Caco-2 (cell line): ENCODE results near the gene CBFA2T2. TPM values are rescaled to one million over a fixed set of nuclear protein-coding genes. Genes with fewer than 3 reads are reported as not detected.

Experiments used
- BruUV-seq: library from RNA; stranded (reverse); fragments of 400-500 nt; replicated peaks from 2 replicates; lab custom pipeline; 2021; lab: Mats Ljungman, UMichigan
- CTCF ChIA-PET: fragments of 300-600 bp; sonication (Branson Sonifier 250); formaldehyde crosslinking; loops from one replicate; lab custom pipeline; 2022; ENCODE audit warnings: antibody characterized with exemption; lab: Charles Lee
- POLR2A ChIA-PET: fragments of 300-600 bp; sonication (Branson Sonifier 250); formaldehyde crosslinking; loops from one replicate; lab custom pipeline; 2022; ENCODE audit warnings: antibody characterized with exemption; lab: Charles Lee
- DNase-seq, 2 experiments: peaks; one replicate each; pipeline versions ENCODE4 v3.0.0 to v3.0.0-alpha.2; 2020 to 2022
- H3K27me3 ChIP-seq: replicated peaks from 2 replicates; pipeline ENCODE4 v1.6.0; 2011; ENCODE audit warnings: low read length; ENCODE audit not compliant: control insufficient read depth, insufficient read depth
- H3K36me3 ChIP-seq: 2 replicates; pipeline ENCODE4 v1.5.1; 2011; ENCODE audit warnings: low read length; ENCODE audit not compliant: control insufficient read depth, insufficient read depth
- H3K4me1 ChIP-seq: fragments of 250-450 bp; sonication (Bioruptor Pico); 2 replicates; pipeline ENCODE4 v1.5.1; 2020; ENCODE audit warnings: mild to moderate bottlenecking
- H3K4me3 ChIP-seq: 2 replicates; pipeline ENCODE4 v1.5.1; 2011; ENCODE audit warnings: low read depth, mild to moderate bottlenecking, control low read depth, low read length
- H3K9me3 ChIP-seq: fragments of 250-450 bp; sonication (Bioruptor Pico); 2 replicates; pipeline ENCODE4 v1.5.1; 2020; ENCODE audit warnings: mild to moderate bottlenecking, moderate library complexity
- H3K27ac Mint-ChIP-seq: one replicate; pipeline ENCODE4 v1.8.0; 2022; ENCODE audit warnings: mixed read lengths; ENCODE audit not compliant: unreplicated experiment
- H3K27me3 Mint-ChIP-seq: one replicate; pipeline ENCODE4 v1.8.0; 2022; ENCODE audit warnings: mixed read lengths; ENCODE audit not compliant: insufficient read depth, unreplicated experiment
- H3K36me3 Mint-ChIP-seq: one replicate; pipeline ENCODE4 v1.8.0; 2022; ENCODE audit warnings: mild to moderate bottlenecking, mixed read lengths; ENCODE audit not compliant: insufficient read depth, unreplicated experiment
- H3K4me1 Mint-ChIP-seq: one replicate; pipeline ENCODE4 v1.8.0; 2022; ENCODE audit warnings: low read depth, mixed read lengths; ENCODE audit not compliant: unreplicated experiment
- H3K4me3 Mint-ChIP-seq: one replicate; pipeline ENCODE4 v1.8.0; 2022; ENCODE audit warnings: mild to moderate bottlenecking, moderate library complexity, mixed read lengths; ENCODE audit not compliant: unreplicated experiment
- H3K9me3 Mint-ChIP-seq: one replicate; pipeline ENCODE4 v1.8.0; 2022; ENCODE audit warnings: mixed read lengths; ENCODE audit not compliant: unreplicated experiment
- CTCF ChIP-seq, 2 experiments: fragments of 200-600 bp in 1 of 2; IDR thresholded peaks; 1 replicate in 1 of 2; 2 replicates in 1 of 2; pipeline versions ENCODE4 v1.5.1 to v1.8.0; 2011 to 2022; ENCODE audit warnings: antibody characterized with exemption in 1 of 2, control low read depth in 1 of 2, inconsistent platforms in 1 of 2, low read depth in 1 of 2, low read length in 1 of 2, mild to moderate bottlenecking in 1 of 2, moderate library complexity in 1 of 2; ENCODE audit not compliant: insufficient read depth in 1 of 2, severe bottlenecking in 1 of 2, unreplicated experiment in 1 of 2
- intact Hi-C: fragments of 100-400 bp; cut with micrococcal nuclease; formaldehyde crosslinking; loops from one replicate; pipeline ENCODE4 v1.10.0; 2022; ENCODE audit not compliant: unreplicated experiment
- total RNA-seq: library from RNA; stranded (reverse); gene quantifications from 2 replicates; pipeline ENCODE4 v1.2.3, GENCODE V29; 2022

Gene CBFA2T2
- total RNA-seq, 1 experiment from 2014 or later, result 30.6 TPM

- ChIA-PET CTCF (interaction anchor here (5.2 to 6.5 kb wide), 2 partner anchors 11 to 198 kb away, joined by 72 to 127 read pairs; partner anchors contain the start of gene ACTL10), POLR2A (interaction anchor here (1.9 to 2.8 kb wide), 3 partner anchors 8 to 166 kb away, joined by 7 to 28 read pairs (median 26); partner anchors contain the start of genes ACTL10 and CBFA2T2)
- Mint-ChIP-seq H3K4me1 (peaks cover 25% of the 10 kb centered on the region), H3K9me3 (no peaks in the 10 kb centered on the region), H3K27me3 (no peaks in the 10 kb centered on the region), H3K27ac (peak overlapping the region; percentile 66), H3K36me3 (peaks cover 81% of the 10 kb centered on the region), H3K4me3 (no peak overlapping the region)
- Histone ChIP-seq H3K36me3 (0 out of 2 replicates have a peak, but pooled peaks cover 1% of the 10 kb centered on the region), H3K4me1 (peaks cover 27% of the 10 kb centered on the region), H3K27me3 (no peaks in the 10 kb centered on the region), H3K9me3 (no peaks in the 10 kb centered on the region), H3K4me3 (no peak overlapping the region)
- no peak for DNase-seq
- TF ChIP-seq CTCF (IDR thresholded peaks at IDR 0.05; ENCODE audit: insufficient read depth in 1 of 2, low read depth in 1 of 2, low read length in 1 of 2, severe bottlenecking in 1 of 2, unreplicated experiment in 1 of 2), result no peak
- BruUV-seq, result TSS peak; percentile 0
- intact Hi-C loops, result no loop called here
Observed at GRCh38 chr20:33655164-33655563, 165.3 kb downstream of the CBFA2T2 start.

GRCh38 chr20:33656010-33656782, 166.3 kb downstream of the CBFA2T2 start:
- ChIA-PET POLR2A (interaction anchor here (1.1 kb wide), 1 partner anchor 10 kb away, joined by 4 read pairs; no protein-coding TSS in a partner anchor), CTCF (interaction anchor here (5.2 to 6.5 kb wide), 2 partner anchors 10 to 199 kb away, joined by 72 to 127 read pairs; partner anchors contain the start of gene ACTL10)

More at GRCh38 chr20:33656010-33656782, 166.3 kb downstream of the CBFA2T2 start:
- H3K27me3 Mint-ChIP-seq, result no peaks in the 10 kb centered on the region
- H3K4me3 ChIP-seq, result no peak overlapping the region
- peaks cover 25% of the 10 kb centered on the region for H3K4me1 Mint-ChIP-seq
- H3K9me3 ChIP-seq, result no peaks in the 10 kb centered on the region
- DNase-seq, result no peak
- no peaks in the 10 kb centered on the region for H3K27me3 ChIP-seq
- H3K27ac Mint-ChIP-seq, result no peak overlapping the region
- H3K36me3 Mint-ChIP-seq, result peaks cover 84% of the 10 kb centered on the region
- no peak overlapping the region for H3K4me3 Mint-ChIP-seq
- 0 out of 2 replicates have a peak, but pooled peaks cover 1% of the 10 kb centered on the region for H3K36me3 ChIP-seq
- intact Hi-C loops, result no loop called here
- H3K9me3 Mint-ChIP-seq, result no peaks in the 10 kb centered on the region
- H3K4me1 ChIP-seq, result peaks cover 27% of the 10 kb centered on the region
- BruUV-seq, result no TSS peak
- TF ChIP-seq CTCF (IDR thresholded peaks at IDR 0.05; ENCODE audit: insufficient read depth in 1 of 2, low read depth in 1 of 2, low read length in 1 of 2, severe bottlenecking in 1 of 2, unreplicated experiment in 1 of 2), result no peak
